A549 (cell line): ENCODE data around the gene DGKA.
"Not testable (repeated sequence)": the region's sequence is repeated elsewhere in the genome, so short reads cannot be mapped to it uniquely, and the experiment has no call there.

Source experiments
- CTCF ChIP-seq: fragments of >200 bp; sonication (Bioruptor Twin); formaldehyde crosslinking; IDR thresholded peaks from 3 replicates; pipeline ENCODE4 v1.5.1; 2016
- EHMT2 ChIP-seq: fragments of 200-600 bp; sonication (generic); IDR thresholded peaks from 2 replicates; pipeline ENCODE4 v1.6.1; 2016; ENCODE audit warnings: antibody characterized with exemption, low read depth, mild to moderate bottlenecking, moderate library complexity
- EP300 ChIP-seq, 2 experiments: fragments of >200 bp; sonication (Bioruptor Twin); formaldehyde crosslinking; IDR thresholded peaks; 2 replicates in 1 of 2; 3 replicates in 1 of 2; pipeline ENCODE4 v1.6.1; 2016 to 2017
- FOSB ChIP-seq: fragments of 250-450 bp; sonication (Bioruptor Pico); IDR thresholded peaks from 2 replicates; pipeline ENCODE4 v1.5.0; 2020; ENCODE audit warnings: mild to moderate bottlenecking, moderate library complexity
- MAZ ChIP-seq: fragments of 150-350 bp; IDR thresholded peaks from 2 replicates; pipeline ENCODE4 v1.6.1; 2014; ENCODE audit warnings: antibody characterized with exemption, low read depth, low read length, borderline replicate concordance
- MYC ChIP-seq: IDR thresholded peaks from 2 replicates; pipeline ENCODE4 v1.6.1; 2012; ENCODE audit warnings: mild to moderate bottlenecking, inconsistent platforms, low read length, improper control_type of control experiment, borderline replicate concordance
- PHF8 ChIP-seq: fragments of 200-600 bp; sonication (generic); IDR thresholded peaks from 2 replicates; pipeline ENCODE4 v1.6.1; 2016; ENCODE audit warnings: low read depth, mild to moderate bottlenecking, antibody characterized with exemption, moderate library complexity, borderline replicate concordance
- POLR2A ChIP-seq: IDR thresholded peaks from 2 replicates; pipeline ENCODE4 v1.6.1; 2012; ENCODE audit warnings: mild to moderate bottlenecking, low read length
- REST ChIP-seq: fragments of 200-600 bp; sonication (generic); IDR thresholded peaks from 2 replicates; pipeline ENCODE4 v1.6.1; 2016; ENCODE audit warnings: antibody characterized with exemption, mild to moderate bottlenecking, moderate library complexity
- SMC3 ChIP-seq: fragments of >200 bp; sonication (Bioruptor Twin); formaldehyde crosslinking; IDR thresholded peaks from 3 replicates; pipeline ENCODE4 v1.6.1; 2018; ENCODE audit warnings: inconsistent platforms

GRCh38 chr12:55923648-55924047, 7.3 kb upstream of the DGKA start:
- not testable (repeated sequence) for TF ChIP-seq POLR2A; SMC3; PHF8; CTCF; EP300 (IDR thresholded peaks at IDR 0.05); EHMT2; MYC; MAZ; FOSB (CRISPR knock-in tag); REST
